Measurements from ENCODE around the gene NF1. TPM values are rescaled to one million over a fixed set of nuclear protein-coding genes. Genes with fewer than 3 reads are reported as not detected.
A peak's percentile ranks its signal among the peaks of the same experiment; 100 is the strongest.

NF1 gene
- polyA plus RNA-seq, 3 donors, result 1.2 to 7.4 (median 2.1) TPM

DNA sequence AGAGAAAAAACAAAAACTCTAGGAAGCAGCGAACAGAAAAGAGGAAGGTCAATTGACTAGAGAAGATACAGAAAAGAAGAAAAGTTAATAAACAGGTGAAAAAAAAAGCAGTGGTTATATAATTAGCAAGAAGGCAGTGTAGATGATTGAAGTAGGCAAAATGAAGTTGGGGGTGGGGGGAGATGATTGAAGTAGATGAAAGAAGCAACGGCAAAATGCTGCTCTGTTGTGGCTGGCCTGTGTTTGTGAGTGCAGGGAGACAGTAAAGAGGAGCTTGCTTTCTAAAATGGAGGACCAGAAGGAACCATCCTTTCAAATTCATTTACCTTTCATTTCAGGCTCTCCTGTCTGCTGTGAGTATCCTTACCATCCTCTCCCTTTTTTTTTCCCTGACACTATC lies 215.5 kb downstream of the NF1 start:
- H4K20me1 ChIP-seq (ENCODE audit: insufficient read depth, low read length), result peaks cover 47% of the 10 kb centered on the region
- Mint-ChIP-seq H3K27ac (peak overlapping the region; percentile 91 to 98 (median 96)), H3K36me3 (peaks cover 38 to 41% of the 10 kb centered on the region in 2 donors), H3K9me3 (no peaks in the 10 kb centered on the region), H3K4me1 (peaks cover 48% of the 10 kb centered on the region), H3K27me3 (ENCODE audit: low read depth in 3 of 3) (no peaks in the 10 kb centered on the region), H3K4me3 (peak overlapping the region; percentile 95)
- peak overlapping the region; percentile 72 to 86 for H3K27ac ChIP-seq (ENCODE audit: low read depth in 1 of 2, low read length in 2 of 2)
- TF ChIP-seq, protein P1, sequence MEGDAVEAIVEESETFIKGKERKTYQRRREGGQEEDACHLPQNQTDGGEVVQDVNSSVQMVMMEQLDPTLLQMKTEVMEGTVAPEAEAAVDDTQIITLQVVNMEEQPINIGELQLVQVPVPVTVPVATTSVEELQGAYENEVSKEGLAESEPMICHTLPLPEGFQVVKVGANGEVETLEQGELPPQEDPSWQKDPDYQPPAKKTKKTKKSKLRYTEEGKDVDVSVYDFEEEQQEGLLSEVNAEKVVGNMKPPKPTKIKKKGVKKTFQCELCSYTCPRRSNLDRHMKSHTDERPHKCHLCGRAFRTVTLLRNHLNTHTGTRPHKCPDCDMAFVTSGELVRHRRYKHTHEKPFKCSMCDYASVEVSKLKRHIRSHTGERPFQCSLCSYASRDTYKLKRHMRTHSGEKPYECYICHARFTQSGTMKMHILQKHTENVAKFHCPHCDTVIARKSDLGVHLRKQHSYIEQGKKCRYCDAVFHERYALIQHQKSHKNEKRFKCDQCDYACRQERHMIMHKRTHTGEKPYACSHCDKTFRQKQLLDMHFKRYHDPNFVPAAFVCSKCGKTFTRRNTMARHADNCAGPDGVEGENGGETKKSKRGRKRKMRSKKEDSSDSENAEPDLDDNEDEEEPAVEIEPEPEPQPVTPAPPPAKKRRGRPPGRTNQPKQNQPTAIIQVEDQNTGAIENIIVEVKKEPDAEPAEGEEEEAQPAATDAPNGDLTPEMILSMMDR (IDR thresholded peaks at IDR 0.05), result no peak
- peak overlapping the region; percentile 11 for H2AFZ ChIP-seq (ENCODE audit: insufficient read depth, low read depth, low read length, poor library complexity, severe bottlenecking)
- H3K4me2 ChIP-seq (replicated peaks; ENCODE audit: extremely low read depth, low read length, poor library complexity, severe bottlenecking), result peak overlapping the region; percentile 98
- peak overlapping the region; percentile 90 to 100 (median 96) for H3K4me3 ChIP-seq (replicated peaks in 1 of 3; ENCODE audit: low read depth in 2 of 3, low read length in 3 of 3)
- DNase-seq, result peak in 2 of 3 donors; percentile 13 to 27
- no CpG with 5 or more reads among the region's 2 CpGs for WGBS (ENCODE audit: insufficient coverage)
- H3K4me1 ChIP-seq (ENCODE audit: control insufficient read depth in 1 of 2, insufficient read depth in 2 of 2, low read length in 2 of 2), result peaks cover 30 to 58% of the 10 kb centered on the region in 2 donors
- H3K27me3 ChIP-seq (ENCODE audit: control insufficient read depth in 2 of 2, insufficient read depth in 2 of 2, low read length in 2 of 2), result no peaks in the 10 kb centered on the region
- no peaks in the 10 kb centered on the region for H3K9me3 ChIP-seq (replicated peaks in 1 of 2; ENCODE audit: control insufficient read depth in 1 of 2, insufficient read depth in 1 of 2, low read length in 2 of 2)
- H3K36me3 ChIP-seq (replicated peaks in 1 of 2; ENCODE audit: control insufficient read depth in 1 of 2, insufficient read depth in 2 of 2, low read length in 2 of 2), result peaks cover 21 to 28% of the 10 kb centered on the region in 2 donors
- intact Hi-C loops (cut with micrococcal nuclease), result loop anchor here in 1 of 2 donors (5.0 to 10.0 kb wide), 2 partner anchors 182 to 355 kb away; no protein-coding TSS in a partner anchor
- H3K79me2 ChIP-seq (ENCODE audit: insufficient read depth, low read length), result peaks cover 92% of the 10 kb centered on the region
- peak overlapping the region; percentile 88 for H3K9ac ChIP-seq (ENCODE audit: insufficient read depth, low read length, poor library complexity, severe bottlenecking)

DNA sequence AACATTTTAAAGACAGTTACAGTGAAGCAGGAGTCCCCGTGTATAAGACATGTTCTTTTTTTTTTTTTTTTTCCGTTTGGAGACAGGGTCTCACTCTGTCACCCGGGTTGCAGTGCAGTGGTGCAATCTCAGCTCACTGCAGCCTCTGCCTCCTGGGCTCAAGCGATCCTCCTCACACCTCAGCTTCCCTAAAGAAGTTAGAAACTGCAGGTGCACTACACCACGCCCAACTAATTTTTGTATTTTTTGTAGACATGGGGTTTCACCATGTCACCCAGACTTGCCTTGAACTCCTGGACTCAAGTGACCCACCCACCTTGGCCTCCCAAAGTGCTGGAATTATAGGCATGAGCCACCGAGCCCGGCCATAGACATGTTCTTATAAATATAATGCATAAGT lies 216.1 kb downstream of the NF1 start:
- Histone ChIP-seq H2AFZ (ENCODE audit: insufficient read depth, low read depth, low read length, poor library complexity, severe bottlenecking) (no peak overlapping the region), H3K4me3 (replicated peaks in 1 of 3; ENCODE audit: low read depth in 2 of 3, low read length in 3 of 3) (peak overlapping the region; percentile 90 to 100 (median 96)), H3K79me2 (ENCODE audit: insufficient read depth, low read length) (peaks cover 92% of the 10 kb centered on the region), H3K27me3 (ENCODE audit: control insufficient read depth in 2 of 2, insufficient read depth in 2 of 2, low read length in 2 of 2) (no peaks in the 10 kb centered on the region), H3K36me3 (replicated peaks in 1 of 2; ENCODE audit: control insufficient read depth in 1 of 2, insufficient read depth in 2 of 2, low read length in 2 of 2) (peaks cover 15 to 22% of the 10 kb centered on the region in 2 donors), H3K27ac (ENCODE audit: low read depth in 1 of 2, low read length in 2 of 2) (peak overlapping the region; percentile 72 to 86), H3K9me3 (replicated peaks in 1 of 2; ENCODE audit: control insufficient read depth in 1 of 2, insufficient read depth in 1 of 2, low read length in 2 of 2) (no peaks in the 10 kb centered on the region), H3K9ac (ENCODE audit: insufficient read depth, low read length, poor library complexity, severe bottlenecking) (peak overlapping the region; percentile 88), H3K4me1 (ENCODE audit: control insufficient read depth in 1 of 2, insufficient read depth in 2 of 2, low read length in 2 of 2) (peaks cover 37 to 58% of the 10 kb centered on the region in 2 donors), H4K20me1 (ENCODE audit: insufficient read depth, low read length) (peaks cover 41% of the 10 kb centered on the region), H3K4me2 (replicated peaks; ENCODE audit: extremely low read depth, low read length, poor library complexity, severe bottlenecking) (peak overlapping the region; percentile 98)
- peak in 2 of 3 donors; percentile 9 to 21 for DNase-seq
- intact Hi-C loops (cut with micrococcal nuclease), result loop anchor here in 1 of 2 donors (5.0 to 10.0 kb wide), 2 partner anchors 181 to 356 kb away; no protein-coding TSS in a partner anchor
- TF ChIP-seq, protein P1 (IDR thresholded peaks at IDR 0.05), result no peak
- Mint-ChIP-seq H3K27me3 (ENCODE audit: low read depth in 3 of 3) (no peaks in the 10 kb centered on the region), H3K4me3 (peak overlapping the region; percentile 95 to 98), H3K36me3 (peaks cover 31 to 34% of the 10 kb centered on the region in 2 donors), H3K27ac (peak overlapping the region; percentile 91 to 98 (median 96)), H3K4me1 (peaks cover 48% of the 10 kb centered on the region), H3K9me3 (no peaks in the 10 kb centered on the region)
- WGBS (ENCODE audit: insufficient coverage), result 0% methylated on average over 1 of the region's 7 CpGs
